Activated CD8-positive, alpha-beta memory T cell treated with anti-CD3 and anti-CD28 coated beads for 48 hours (primary cell): ENCODE measurements around the gene SKIDA1.
"Not testable (repeated sequence)": the region's sequence is repeated elsewhere in the genome, so short reads cannot be mapped to it uniquely, and the experiment has no call there.

ENCODE experiments used
- DNase-seq, 3 experiments: peaks; one replicate each; pipeline ENCODE4 v3.0.0-alpha.2; 2020; ENCODE audit warnings: low read depth in 2 of 3, low spot score in 2 of 3

The SKIDA1 gene

DNA sequence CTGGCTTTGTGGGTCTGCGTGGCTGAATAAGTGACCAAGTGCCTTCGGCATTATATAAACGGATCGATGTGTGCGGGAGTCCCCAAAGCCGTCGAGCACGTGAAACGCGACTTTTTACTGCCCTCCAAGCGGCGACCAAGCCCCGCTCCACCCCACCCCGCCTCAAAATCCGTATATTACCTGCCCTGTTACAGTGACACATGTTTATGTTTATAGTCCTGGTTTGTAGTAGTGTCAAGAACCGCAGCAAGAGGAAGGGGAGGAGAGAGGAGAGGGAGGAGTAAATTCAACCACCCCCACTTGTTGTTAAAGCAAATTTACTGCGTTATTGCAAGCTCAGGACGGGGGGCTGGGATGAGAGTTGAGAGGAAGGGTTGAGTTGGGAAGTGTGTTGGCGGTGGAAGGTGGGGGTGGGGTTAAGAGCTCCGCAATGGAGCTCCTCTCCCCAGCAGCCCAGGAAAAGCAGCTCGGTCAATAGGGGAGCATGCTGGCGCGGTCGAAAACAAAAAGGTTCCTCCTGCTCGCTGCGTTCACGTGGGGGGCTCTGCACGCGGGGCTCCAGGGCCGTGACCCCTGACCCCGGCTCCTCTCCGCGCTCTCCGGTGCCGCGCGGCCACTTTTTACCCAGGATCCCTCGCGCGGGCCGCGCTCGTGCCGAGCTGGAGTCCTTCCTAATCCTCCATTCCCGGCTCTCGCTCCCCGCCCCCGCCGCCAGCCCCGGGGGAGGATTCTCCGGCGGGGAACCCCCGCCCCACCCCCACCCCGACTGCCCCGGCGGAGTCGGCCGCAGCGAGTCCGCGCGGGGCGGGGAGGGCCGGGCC is at the start of gene SKIDA1:
SKIDA1 (minus strand) TSS at position 316 of the 821 bp plus-strand sequence. CDS start 7,860 bp downstream, outside the sequence.
- peak in 2 of 3 experiments; percentile 36 for DNase-seq

DNA sequence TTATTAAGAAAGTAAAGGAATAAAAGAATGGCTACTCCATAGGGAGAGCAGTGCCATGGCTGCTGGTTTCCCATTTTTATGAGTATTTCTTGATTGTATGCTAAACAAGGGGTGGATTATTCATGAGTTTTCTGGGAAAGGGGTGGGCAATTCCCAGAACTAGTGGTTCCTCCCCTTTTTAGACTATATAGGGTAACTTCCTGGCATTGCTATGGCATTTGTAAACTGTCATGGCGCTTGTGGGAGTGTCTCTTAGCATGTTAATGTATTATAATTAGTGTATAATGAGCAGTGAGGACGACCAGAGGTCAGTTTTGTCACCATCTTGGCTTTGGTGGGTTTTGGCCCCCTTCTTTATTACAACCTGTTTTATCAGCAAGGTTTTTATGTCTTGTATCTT is 49.0 kb upstream of the SKIDA1 start:
- not testable (repeated sequence) for DNase-seq

DNA sequence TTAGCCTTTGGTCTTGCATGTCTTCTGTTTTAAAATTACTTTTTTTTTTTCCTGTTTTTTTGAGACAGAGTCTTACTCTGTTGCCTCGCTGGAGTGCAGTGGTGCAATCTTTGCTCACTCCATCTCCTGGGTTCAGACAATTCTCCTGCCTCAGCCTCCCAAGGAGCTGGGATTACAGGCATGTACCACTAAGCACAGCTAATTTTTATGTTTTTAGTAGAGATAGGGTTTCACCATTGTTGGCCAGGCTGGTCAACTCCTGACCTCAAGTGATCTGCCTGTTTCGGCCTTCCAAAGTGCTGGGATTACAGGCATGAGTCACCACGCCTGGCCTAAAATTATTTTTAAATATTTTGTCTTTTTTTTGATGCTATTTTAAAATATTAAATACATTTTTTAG is 47.1 kb upstream of the SKIDA1 start:
- DNase-seq, result no peak

DNA sequence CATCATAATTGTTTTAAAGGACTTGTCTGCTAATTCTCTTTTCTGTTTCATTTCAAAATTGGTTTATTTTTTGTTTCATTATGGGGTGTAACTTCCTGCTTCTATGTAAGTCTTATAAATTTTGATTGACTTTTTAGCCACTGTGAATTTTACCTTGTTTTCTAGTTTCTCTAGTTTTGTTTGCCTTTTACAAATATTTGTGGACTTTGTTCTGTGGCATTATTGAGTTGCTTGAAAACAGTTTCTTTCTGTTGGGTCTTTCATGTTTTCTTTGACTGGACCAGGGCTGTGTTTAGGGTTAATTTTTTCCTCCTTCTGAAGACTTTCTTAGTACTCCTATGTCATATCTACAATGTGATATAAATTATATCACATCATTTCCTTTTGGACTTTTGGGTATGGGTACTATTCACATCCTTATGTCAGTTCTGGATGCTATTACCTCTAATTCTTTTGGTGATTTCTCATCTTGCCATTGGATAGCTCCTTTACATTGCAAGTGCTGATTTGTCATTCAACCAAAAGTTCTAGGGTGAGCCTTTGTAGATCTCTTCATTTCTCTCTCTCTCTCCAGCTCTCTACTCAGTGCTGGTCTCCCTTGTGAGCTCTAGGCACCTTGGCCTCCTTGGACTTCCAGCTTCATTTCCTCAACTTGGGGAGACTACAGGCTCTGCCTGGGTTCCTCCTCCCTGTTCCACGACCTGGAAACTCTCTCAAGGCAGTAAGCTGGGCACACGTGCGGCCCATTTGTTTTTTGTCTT is 45.5 kb upstream of the SKIDA1 start:
- DNase-seq, result no peak

DNA sequence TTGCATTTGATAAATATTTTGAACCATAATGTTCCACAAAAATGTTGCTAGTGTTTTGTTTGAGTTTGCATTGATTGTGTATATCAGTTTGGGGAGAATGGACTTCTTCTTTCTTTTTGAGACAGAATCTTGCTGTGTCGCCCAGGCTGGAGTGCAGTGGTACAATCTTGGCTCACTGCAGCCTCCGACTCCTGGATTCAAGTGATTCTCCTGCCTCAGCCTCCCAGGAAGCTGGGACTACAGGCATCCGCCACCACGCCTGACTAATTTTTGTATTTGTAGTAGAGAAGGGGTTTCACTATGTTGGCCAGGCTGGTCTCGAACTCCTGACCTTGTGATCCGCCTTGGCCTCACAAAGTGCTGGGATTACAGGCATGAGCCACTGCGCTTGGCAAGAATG is 33.5 kb upstream of the SKIDA1 start:
- not testable (repeated sequence) for DNase-seq

DNA sequence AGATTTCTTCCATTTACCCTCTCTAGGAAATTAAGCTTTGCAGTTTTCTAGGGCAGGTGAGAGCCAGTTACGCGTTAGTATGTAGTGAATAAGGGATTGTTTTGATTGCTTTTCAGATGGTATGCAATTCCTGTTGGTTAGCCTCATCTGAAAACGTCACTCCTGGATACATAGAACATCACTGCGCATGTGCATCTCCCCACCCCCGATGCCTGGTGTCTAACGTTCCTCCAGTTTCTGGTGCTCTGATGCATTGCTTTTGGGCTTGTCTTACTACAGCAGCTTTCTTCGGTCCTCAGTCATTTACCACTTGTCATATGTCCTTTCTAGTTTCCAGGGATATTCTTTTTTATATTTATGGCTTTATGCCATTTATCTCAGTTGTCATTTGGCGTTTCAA is 31.0 kb upstream of the SKIDA1 start:
- DNase-seq, result no peak

DNA sequence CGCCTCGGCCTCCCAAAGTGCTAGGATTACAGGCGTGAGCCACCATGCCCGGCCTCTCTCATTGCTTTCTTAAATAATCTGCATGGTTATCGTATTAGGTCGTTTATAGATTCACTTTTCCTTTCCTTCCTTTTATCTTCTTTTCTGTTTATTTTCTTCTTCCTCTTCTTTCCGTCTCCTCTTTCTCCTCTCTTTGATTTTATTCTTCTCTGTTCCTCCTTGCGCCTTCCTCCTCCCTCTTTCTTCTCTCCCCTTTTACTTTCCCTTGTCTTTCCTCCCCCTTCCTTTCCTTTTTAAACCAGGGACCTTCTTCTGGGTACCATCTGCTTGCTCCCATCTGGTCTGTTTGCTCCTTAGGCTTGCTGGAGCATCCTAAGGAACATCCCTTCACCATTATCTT is 27.2 kb upstream of the SKIDA1 start:
- DNase-seq, result no peak

DNA sequence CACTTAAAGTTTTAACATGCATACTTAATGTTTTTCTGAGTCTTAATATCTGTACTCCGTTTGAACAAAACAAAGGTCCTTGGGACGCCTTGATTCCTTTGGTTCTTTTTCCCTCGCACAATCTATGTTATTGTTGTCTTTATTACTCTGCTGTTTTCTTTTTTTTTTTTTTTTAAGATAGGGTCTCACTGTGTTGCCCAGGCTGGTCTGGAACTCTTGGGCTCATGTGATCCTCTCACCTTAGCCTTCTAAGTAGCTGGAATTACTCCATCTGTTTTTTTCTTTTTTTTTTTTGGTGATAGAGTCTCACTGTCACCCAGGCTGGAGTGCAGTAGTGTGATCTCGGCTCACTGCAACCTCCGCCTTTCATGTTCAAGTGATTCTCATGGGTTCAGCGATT is 21.8 kb upstream of the SKIDA1 start:
- no peak for DNase-seq

DNA sequence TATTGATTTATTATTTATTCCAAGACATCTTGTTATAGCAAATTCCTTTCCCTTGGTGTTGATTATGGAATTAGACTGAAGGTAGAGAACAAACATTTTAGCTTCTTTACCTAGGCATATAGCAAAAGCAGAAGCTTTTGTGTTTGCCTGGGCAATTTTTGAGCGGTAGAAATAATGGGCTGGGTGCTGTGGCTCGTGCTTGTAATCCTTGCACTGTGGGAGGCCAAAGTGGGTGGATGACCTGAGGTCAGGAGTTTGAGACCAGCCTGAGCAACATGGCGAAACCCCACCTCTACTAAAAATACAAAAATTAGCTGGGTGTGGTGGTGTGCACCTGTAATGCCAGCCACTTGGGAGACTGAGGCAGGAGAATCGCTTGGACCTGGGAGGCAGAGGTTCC is 15.2 kb upstream of the SKIDA1 start:
- not testable (repeated sequence) for DNase-seq

DNA sequence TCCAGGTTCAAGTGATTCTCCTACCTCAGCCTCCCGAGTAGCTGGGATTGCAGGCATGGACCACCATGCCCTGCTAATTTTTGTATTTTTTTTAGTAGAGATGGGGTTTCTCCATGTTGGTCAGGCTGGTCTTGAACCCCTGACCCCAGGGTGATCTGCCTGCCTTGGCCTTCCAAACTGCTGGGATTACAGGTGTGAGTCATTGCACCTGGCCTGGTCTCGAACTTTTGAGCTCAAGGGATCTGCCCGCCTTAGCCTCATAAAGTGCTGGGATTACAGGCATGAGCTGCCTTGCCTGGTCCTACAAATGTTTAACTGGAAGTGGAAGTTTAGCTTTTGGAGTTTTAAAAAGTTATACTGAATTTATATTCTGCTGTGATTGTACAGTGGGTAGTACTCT is 11.4 kb upstream of the SKIDA1 start:
- no peak for DNase-seq

DNA sequence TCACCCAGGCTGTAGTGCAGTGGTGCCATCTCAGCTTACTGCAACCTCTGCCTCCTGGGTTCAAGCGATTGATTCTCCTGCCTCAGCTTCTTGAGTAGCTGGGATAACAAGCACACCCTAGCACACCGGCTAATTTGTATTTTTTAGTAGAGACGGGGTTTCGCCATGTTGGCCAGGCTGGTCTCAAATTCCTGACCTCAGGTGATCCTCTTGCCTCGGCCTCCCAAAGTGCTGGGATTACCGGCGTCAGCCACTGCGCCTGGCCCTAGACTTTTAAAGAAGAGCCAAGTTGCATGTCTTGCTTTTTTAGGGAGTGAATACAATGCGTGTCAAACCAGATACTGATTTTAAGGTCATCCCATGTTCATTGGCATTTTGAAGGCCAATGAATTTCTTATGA is 10.5 kb upstream of the SKIDA1 start:
- DNase-seq, result not testable (repeated sequence)

DNA sequence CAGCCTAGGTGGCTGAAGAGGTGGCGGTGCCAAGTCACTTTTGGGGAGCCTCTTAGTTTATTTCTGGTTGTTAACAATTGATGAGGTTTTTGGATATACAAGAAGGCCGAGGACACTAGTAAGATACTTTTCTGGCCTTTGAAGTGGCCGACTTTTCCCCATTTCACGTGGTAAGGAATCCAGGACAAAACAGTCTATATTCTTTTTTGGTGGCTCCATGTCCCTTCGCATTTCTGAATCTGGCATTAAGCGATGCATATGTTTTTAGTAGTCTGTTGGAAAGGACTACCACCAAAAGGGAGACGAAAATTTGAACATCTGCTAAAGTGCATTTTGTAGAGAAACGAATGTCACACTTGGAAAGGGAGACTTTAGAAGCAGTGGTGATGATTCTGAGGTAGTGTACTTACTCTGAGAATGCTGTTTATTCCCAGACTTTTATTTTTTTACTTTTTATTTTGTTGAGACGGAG is 10.0 kb upstream of the SKIDA1 start:
- DNase-seq, result no peak

DNA sequence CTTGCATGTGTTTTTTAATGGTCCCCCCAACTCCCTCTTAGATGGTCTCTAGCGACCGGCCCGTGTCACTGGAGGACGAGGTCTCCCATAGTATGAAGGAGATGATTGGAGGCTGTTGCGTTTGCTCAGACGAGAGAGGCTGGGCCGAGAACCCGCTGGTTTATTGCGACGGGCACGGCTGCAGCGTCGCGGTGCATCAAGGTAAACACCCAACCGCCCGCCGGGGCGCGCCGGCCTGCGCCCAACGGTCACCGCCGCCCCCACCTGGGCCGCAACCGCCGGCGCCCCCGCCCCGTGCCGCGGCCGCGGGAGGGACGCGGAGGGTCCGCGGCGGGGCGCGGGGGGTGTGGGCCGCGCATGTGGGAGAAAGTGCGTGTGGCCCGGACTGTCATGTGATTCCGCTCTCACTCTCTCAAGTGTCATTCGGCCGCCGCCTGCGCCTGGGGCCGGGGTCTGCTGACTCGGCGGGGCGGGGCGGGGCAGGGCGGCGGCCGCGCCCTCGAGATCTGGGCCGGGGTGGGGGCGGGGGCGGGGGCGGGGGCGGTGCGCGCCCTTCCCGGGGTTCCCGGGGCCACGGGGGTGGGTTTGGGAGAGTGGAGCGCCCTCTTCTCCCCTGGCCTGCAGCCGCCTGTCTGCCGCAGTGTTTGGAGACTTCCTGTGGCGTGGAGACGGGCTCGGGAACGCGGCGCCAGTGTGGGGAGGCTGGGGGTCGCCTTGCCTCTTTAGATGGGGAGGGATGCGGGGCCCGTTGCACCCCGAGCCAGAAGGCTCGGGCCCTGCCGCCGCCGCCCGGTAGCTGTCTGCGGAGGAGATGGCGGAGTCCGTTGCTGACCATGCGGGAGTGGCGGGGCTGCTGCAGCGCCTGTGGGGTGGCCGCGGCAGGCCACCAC is 9.4 kb upstream of the SKIDA1 start:
- peak in 2 of 3 experiments; percentile 18 to 19 for DNase-seq

DNA sequence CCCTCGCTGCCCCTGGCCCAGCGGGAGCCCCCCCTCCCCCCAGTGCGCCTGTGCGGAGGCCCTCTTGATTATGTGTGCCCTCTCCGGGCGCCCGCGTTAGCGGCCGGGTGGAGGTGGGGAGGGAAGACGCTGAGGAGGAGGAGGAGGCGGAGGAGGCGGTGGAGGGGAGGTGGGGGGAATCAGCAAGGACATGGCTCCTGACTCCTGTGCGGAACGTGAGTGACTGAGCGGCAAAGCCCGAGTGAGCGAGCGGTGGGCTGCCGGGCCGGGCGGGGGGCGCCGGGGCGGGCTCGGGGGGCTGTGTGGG is 8.8 kb upstream of the SKIDA1 start:
- no peak for DNase-seq

DNA sequence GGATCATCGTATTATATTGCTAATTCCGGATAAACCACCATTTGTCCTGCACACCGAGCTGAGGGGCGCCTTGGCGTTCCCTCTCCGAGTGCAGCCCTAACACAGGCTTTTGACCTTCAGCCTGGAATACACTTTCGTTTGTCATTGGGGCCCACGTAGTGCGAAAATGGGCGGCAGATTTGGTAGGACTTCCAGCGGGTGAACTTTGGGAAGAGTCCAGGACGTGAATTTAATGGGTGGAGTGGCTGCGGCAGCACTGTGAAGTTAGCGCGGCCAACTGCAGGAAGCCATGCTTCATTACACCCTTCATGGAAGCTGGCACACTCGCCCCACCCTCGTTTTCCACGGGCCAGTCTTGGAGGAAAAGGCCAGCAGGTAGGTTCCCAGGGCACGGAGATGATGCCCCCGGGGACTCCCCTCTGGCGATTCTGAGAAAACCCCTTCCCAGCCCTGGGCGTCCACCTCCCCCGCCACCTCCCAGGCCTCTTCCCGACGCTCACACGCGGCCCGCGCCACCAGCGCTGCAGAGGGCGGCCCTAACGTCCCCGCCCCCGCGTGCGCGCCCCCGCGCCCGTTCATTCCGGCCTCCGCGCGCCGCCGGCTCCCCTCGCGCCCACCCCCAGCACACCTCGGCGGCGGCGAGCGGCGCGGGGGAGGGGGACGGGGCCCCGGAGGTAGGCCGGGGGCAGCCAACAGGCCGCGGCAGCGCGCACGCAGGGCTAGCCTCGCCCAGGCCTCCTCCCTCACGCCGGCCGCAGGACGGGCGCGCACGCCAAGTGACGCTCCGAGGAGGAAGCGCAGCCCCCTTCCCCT is 8.2 kb upstream of the SKIDA1 start, which contains the start of gene MLLT10:
MLLT10 (plus strand) TSS at position 766 of the 813 bp plus-strand sequence. CDS start 413 bp downstream, outside the sequence.
- peak; percentile 67 to 87 (median 73) for DNase-seq

DNA sequence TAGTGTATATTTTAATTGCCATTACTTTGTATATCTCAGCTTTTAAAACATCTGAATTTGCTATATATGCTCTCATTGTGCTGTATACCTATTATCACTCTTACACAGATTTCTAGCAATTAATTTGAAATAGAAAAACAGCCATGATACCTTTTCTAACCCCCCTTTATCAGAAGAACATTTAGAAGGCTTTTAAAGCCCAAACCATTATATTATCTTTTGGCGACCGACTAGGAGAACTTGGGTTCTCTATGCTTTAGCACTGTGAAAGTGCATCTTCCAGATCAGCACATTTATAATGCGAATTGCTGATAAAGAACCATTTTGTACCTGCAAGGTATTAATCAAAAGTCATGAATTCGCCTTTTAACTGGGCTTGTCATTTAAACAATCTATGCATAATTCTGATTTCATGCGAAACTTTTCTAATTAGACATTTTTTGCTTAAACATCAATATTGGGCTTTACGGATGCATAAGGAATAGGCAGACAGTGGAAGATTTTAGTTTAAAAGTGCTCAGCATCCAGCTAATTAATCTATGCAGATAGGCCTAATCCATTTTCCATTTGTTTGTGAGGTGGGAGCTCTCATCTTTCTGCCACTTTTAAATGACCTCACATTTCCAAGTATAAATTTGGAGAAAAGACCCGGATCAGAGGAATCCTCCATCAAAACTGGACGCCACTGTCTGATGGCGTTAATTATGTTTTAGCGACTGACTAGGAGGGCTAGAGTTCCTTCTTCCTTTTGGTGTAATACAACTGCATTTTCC is 7.4 kb upstream of the SKIDA1 start:
- no peak for DNase-seq

DNA sequence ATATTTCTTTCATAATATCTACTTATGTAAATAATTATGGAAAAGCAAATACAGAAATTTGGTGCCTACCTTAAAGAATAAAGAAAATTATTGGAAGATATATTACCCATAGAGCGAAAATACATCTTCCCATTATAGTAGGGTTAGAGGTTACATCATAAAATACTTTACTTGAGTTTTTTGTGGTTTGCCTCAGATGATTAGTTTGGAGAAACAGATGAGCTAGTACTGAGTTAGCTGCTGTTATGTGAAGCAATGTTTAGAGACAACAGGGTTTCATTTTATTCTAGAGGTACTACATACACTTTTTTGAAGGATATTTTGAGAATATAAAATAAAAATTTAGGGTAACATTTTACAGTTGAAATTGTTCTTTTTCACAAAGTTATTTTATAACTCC is 5.7 kb upstream of the SKIDA1 start:
- no peak for DNase-seq

DNA sequence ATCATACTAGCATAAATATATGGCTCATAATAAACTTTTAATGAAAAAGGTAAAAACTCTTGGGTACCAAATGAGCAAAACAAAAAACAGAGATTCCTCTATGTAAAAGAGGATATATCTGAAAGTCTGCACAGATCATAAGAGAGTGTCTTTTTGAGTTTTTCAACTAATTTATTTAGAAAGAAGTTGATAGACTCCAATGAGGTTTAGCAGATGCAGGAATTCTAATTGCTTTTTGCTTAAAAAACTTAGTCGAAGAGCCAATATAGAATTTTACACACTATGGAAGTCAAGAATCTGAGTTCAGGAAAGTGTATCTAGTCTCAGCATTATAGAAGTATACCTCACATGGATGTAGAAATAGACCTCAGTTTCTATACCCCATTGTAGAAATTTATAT is 5.2 kb upstream of the SKIDA1 start:
- no peak for DNase-seq

DNA sequence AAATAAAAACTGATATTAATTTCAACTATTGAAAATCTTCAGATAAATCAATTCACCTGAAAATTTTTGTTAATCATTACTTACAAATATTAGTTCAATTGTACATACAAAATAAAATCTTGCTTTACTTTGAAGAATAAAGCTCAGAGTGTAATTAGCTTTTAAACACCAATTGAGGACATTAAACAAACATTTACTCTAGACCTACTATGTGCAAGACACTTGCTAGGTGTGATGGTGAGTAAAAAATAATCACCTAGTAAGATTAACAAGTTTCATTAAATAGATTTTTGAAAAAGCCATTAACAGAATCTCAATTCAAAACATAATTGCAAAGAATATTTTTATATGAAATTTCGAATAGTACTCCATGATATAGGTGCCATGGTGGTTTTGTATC is 4.7 kb upstream of the SKIDA1 start:
- DNase-seq, result no peak
